ENCODE data around the gene ANO6. TPM values are rescaled to one million over a fixed set of nuclear protein-coding genes. Genes with fewer than 3 reads are reported as not detected.

ANO6 gene
- total and polyA plus RNA-seq, 2 of the 4 experiments (the other 2 are of a cell fraction), result 21.6 to 41.0 TPM

GRCh38 chr12:45322810-45323209 is 106.9 kb downstream of the ANO6 start:
- no peak overlapping the region for H3K4ac ChIP-seq (ENCODE audit: low read depth, low read length)
- H2BK120ac ChIP-seq (ENCODE audit: low read depth, low read length), result no peak overlapping the region
- in situ Hi-C loops (cut with MboI; ENCODE audit: low sequenced_read_pairs), result no loop called here
- H3K79me1 ChIP-seq (ENCODE audit: low read depth in 1 of 2, low read length in 2 of 2), result peaks cover 24 to 38% of the 10 kb centered on the region in 2 experiments
- H2BK5ac ChIP-seq (ENCODE audit: low read depth, low read length, poor library complexity, severe bottlenecking), result no peak overlapping the region
- ATAC-seq (ENCODE audit: low read depth) (no peak), DNase-seq (no peak)
- POLR2A ChIA-PET (ENCODE audit: unreplicated experiment), result no interaction called here
- no peak overlapping the region for H3K18ac ChIP-seq (ENCODE audit: low read depth, low read length)
- H3K14ac ChIP-seq (replicated peaks; ENCODE audit: low read depth, low read length), result no peak overlapping the region
- TF ChIP-seq FOS (IDR thresholded peaks at IDR 0.05; ENCODE audit: low read depth, low read length) (no peak), USF2 (IDR thresholded peaks at IDR 0.05; ENCODE audit: low read depth, low read length) (no peak), CHD1 (IDR thresholded peaks at IDR 0.05; ENCODE audit: low read depth, low read length) (no peak), MAZ (IDR thresholded peaks at IDR 0.05; ENCODE audit: borderline replicate concordance, low read depth, low read length) (no peak), CEBPB (IDR thresholded peaks at IDR 0.05; ENCODE audit: low read depth, low read length) (no peak), BHLHE40 (IDR thresholded peaks at IDR 0.05; ENCODE audit: low read depth, low read length) (no peak), POLR2A (IDR thresholded peaks at IDR 0.05; ENCODE audit: low read depth, low read length) (no peak), MXI1 (IDR thresholded peaks at IDR 0.05; ENCODE audit: borderline replicate concordance, low read depth, low read length) (no peak), ELK1 (IDR thresholded peaks at IDR 0.05; ENCODE audit: borderline replicate concordance, low read depth, low read length) (no peak), CTCF (conservative IDR thresholded peaks at IDR 0.05; ENCODE audit: low read depth, low read length) (no peak), RAD21 (IDR thresholded peaks at IDR 0.05; ENCODE audit: low read length) (no peak), NFE2L2 (IDR thresholded peaks at IDR 0.05; ENCODE audit: low read depth, low read length) (no peak), RCOR1 (IDR thresholded peaks at IDR 0.05; ENCODE audit: insufficient replicate concordance, low read length) (no peak), SMC3 (IDR thresholded peaks at IDR 0.05; ENCODE audit: low read depth, low read length) (no peak), MAFK (IDR thresholded peaks at IDR 0.05; ENCODE audit: low read depth, low read length) (no peak)
- H3K4me3 ChIP-seq (ENCODE audit: insufficient read depth, low read depth, low read length), result no peak overlapping the region
- peaks cover 1% of the 10 kb centered on the region; the same call in 1 of the 2 replicates for H3K4me1 ChIP-seq (ENCODE audit: control insufficient read depth, insufficient read depth, low read length)
- no peaks in the 10 kb centered on the region for H3K9me3 ChIP-seq (ENCODE audit: control insufficient read depth, insufficient read depth, low read length)
- no peaks in the 10 kb centered on the region for H3K27me3 ChIP-seq (ENCODE audit: control insufficient read depth, insufficient read depth, low read length)
- no peak overlapping the region for H2AFZ ChIP-seq (replicated peaks; ENCODE audit: low read length, poor library complexity)
- no TSS peak for BruUV-seq (replicated peaks)
- no CpG with 5 or more reads among the region's 4 CpGs for WGBS, 2 experiments (ENCODE audit: extremely low coverage in 2 of 2, insufficient read length in 1 of 2)
- CTCF ChIA-PET, result no interaction called here
- 0 out of 2 replicates have a peak, but pooled peaks cover 2% of the 10 kb centered on the region for H3K36me3 ChIP-seq (ENCODE audit: control insufficient read depth, insufficient read depth, low read length)
- H3K9ac ChIP-seq (ENCODE audit: low read depth, low read length), result no peak overlapping the region
- H2BK15ac ChIP-seq (ENCODE audit: low read depth, low read length), result no peak overlapping the region
- no peak overlapping the region for H3K27ac ChIP-seq (ENCODE audit: insufficient read depth, low read length)
- no peak overlapping the region for H4K5ac ChIP-seq (ENCODE audit: low read depth, low read length)
- H2AK5ac ChIP-seq (ENCODE audit: low read depth, low read length), result no peak overlapping the region
- H3K23ac ChIP-seq (ENCODE audit: low read depth, low read length), result no peak overlapping the region
- H2BK20ac ChIP-seq (ENCODE audit: low read depth, low read length), result no peak overlapping the region
- no peak overlapping the region for H2AK9ac ChIP-seq (replicated peaks; ENCODE audit: low read depth, low read length, poor library complexity)
- H3K4me2 ChIP-seq (ENCODE audit: low read depth, low read length), result no peak overlapping the region
- intact Hi-C loops (cut with micrococcal nuclease), result loop anchor here (1.0 kb wide), 1 partner anchor 8 kb away; no protein-coding TSS in a partner anchor
- no peak overlapping the region for H4K91ac ChIP-seq (ENCODE audit: insufficient read depth, low read depth, low read length)
- H3K9me1 ChIP-seq (ENCODE audit: insufficient read depth, low read length), result 0 out of 2 replicates have a peak, but pooled peaks cover 1% of the 10 kb centered on the region
- H3K56ac ChIP-seq (ENCODE audit: extremely low read depth, insufficient read depth, low read length), result no peak overlapping the region
- dilution Hi-C loops (cut with HindIII; ENCODE audit: low sequenced_read_pairs, unreplicated experiment), result no loop called here
- H4K20me1 ChIP-seq (ENCODE audit: insufficient read depth, low read length), result no peaks in the 10 kb centered on the region; the same call in 1 of the 2 replicates
- no peak overlapping the region for H4K8ac ChIP-seq (ENCODE audit: low read depth in 2 of 2, low read length in 2 of 2)

Measured in IMR-90 (cell line).